CMK (cell line): ENCODE data around the gene TASP1.
A peak's percentile ranks its signal among the peaks of the same experiment; 100 is the strongest.
"Not testable (repeated sequence)": the region's sequence is repeated elsewhere in the genome, so short reads cannot be mapped to it uniquely, and the experiment has no call there.

ENCODE experiments used
- DNase-seq: peaks from one replicate; pipeline ENCODE4 v3.0.0-alpha.2; 2010; ENCODE audit warnings: low read depth

TASP1 gene

DNA sequence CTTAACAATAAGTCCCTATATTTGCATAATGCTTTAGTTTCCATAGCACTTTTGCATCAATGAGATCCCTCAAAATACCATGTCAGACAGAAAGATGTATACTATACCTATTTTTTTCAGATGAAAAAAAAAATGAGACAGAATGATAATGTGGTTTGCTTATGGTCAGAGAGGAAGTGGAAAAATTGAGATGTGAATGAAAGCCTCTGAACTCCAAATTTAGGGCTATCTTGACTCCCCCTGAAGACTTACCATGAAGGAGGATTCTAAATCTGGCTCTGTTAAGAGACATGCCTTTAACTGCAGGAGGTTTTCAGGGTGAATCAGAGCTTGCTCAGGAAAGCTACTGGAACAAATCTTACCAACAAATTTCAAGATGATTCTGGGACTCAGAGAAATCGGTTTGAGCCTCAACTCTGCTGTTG lies 241.4 kb downstream of the TASP1 start:
- no peak for DNase-seq

- DNase-seq: no peak
Measured at GRCh38 chr20:13396826-13397225, 241.9 kb downstream of the TASP1 start.

- DNase-seq: no peak
Measured at GRCh38 chr20:13396022-13396421, 242.7 kb downstream of the TASP1 start.

- DNase-seq: no peak
Measured at GRCh38 chr20:13395232-13395631, 243.5 kb downstream of the TASP1 start.

DNA sequence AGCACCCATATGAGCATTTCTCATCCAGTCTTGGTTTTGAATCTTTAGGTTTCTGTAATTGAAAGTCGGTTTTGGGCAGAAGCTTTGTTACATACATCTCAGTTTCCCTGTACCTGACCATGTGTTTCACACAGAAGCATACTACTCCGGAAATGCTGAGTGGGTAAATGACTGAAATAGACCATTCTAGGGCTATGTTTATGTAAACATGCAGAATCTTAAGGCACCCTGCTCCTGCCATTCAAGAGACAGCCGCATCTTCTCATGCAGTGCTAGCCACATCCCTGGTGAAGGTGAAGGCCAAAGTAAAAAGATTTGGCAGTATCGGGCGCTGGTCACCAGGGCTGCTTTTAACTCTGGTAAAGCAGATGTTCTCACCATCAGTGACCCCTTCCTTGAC lies 246.3 kb downstream of the TASP1 start:
- no peak for DNase-seq

- no peak for DNase-seq
Measured at GRCh38 chr20:13389115-13389514, 249.6 kb downstream of the TASP1 start.

- DNase-seq: no peak
Measured at GRCh38 chr20:13384132-13384531, 254.6 kb downstream of the TASP1 start.

DNA sequence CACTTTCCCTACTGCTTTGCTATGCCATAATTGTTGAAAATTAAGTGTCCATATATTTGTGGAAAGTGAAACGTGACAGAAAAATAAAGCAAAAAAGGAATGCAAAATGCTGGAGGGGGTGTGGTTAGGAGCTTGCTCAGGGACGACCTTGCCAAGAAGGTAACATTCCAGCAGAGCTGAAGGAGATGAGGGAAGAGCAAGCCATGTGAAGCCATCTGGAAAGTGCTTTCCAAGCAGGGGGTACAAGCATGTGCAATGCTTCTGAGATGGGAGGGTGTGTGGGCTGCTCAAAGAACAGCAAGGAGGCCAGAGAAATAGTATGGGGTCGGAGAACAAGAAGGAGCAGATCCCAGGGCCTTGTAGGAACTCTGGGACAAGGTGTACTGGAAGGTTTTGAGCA lies 255.9 kb downstream of the TASP1 start:
- DNase-seq: no peak

DNA sequence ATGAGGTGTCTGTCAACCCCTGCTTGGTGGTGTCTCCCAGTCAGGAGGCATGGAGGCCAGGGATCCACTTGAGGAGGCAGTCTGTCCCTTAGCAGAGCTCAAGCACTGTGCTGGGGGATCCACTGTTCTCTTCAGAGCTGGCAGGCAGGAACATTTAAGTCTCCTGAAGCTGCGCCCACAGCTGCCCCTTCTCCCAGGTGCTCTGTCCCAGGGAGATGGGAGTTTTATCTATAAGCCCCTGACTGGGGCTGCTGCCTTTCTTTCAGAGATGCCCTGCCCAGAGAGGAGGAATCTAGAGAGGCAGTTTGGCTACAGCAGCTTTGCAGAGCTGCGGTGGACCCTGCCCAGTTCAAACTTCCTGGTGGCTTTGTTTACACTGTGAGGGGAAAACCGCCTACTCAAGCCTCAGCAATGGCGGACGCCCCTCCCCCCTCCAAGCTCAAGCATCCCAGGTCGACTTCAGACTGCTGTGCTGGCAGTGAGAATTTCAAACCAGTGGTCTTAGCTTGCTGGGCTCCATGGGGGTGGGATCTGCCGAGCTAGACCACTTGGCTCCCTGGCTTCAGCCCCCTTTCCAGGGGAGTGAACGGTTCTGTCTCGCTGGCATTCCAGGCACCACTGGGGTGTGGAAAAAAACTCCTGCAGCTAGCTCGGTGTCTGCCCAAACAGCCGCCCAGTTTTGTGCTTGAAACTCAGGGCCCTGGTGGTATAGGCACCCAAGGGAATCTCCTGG lies 258.1 kb downstream of the TASP1 start:
- not testable (repeated sequence) for DNase-seq

DNA sequence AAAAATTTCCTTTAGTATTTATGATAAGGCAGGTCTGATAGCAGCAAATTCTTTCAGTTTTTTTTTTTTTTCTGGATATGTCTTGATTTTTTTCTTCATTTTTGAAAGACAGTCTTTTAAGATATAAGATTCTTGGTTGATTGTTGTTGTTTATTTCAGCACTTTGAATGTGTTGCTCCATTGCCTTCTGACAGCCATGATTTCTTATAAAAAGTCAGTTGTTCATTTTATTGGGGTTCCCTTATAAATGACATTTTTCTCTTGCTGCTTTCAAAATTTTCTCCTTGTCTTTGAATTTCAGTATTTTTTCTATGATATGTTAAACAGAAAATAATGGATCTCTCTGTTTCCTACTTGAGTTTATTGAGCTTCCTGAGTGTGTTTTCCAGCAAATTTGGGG lies 265.3 kb downstream of the TASP1 start:
- DNase-seq: no peak

DNA sequence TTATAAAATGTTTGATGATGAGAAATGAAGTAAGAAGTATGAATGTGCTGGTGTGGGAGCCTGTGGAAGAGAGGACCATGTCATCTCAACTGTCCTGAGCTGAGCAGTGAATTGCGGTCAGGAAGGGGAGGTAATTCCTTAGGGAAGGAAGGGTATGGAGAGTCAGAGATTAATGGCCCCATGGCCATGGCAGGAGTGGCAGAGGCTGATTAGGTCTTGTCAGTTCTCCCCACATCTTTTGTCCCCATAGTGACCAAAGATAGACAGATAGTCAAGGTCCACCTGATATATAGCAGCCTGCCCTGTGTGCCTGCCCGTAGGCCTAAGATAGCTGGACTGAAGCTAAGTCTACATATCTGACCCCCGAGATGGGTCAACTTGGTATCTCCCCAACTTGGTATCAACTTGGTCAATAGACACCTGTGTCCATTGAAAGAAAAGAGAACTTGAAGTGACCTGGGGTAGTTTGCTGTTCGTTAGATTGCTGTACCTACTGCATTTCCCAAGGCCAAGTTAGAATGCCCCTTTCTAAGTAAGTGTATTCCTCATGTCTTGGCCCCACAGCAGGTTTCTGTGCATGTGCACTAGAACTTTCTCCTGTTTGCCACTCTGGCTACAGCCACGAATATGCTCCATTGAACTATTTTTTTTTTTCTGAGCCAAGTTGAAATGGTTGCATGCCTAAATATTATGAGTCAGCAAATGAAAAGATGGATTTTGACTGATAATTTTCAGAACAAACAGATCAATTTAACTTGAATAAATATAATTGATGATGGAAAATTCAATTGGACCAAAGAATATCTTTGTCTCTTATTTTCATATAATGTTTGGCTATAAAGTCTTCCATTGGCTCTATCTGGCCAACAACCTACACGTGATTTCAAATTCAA lies 274.2 kb downstream of the TASP1 start:
- DNase-seq: peak; percentile 83

GRCh38 chr20:13363473-13363872 lies 275.3 kb downstream of the TASP1 start:
- DNase-seq: no peak

DNA sequence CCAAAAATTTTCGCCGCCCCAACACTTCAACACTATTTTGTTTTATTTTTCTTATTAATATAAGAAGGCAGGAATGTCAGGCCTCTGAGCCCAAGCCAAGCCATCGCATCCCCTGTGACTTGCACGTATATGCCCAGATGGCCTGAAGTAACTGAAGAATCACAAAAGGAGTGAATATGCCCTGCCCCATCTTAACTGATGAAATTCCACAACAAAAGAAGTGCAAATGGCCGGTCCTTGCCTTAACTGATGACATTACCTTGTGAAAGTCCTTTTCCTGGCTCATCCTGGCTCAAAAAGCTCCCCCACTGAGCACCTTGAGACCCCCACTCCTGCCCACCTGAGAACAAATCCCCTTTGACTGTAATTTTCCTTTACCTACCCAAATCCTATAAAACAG lies 276.6 kb downstream of the TASP1 start:
- not testable (repeated sequence) for DNase-seq

DNA sequence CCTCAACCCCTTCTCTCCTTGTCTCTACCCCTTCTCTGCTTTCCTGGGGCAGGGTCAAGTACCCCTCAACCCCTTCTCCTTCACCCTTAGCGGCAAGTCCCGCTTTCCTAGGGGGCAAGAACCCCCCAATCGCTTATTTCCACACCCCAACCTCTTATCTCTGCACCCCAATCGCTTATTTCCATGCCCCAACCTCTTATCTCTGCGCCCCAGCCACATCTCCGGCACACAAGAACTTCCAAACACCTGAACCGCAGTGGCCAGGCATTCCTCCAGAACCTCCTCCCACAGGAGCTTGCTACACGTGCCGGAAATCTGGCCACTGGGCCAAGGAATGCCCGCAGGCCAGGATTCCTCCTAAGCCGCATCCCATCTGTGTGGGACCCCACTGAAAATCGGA lies 279.8 kb downstream of the TASP1 start:
- not testable (repeated sequence) for DNase-seq

- DNase-seq: not testable (repeated sequence)
Measured at GRCh38 chr20:13357782-13358181, 280.9 kb downstream of the TASP1 start.

- no peak for DNase-seq
Measured at GRCh38 chr20:13356591-13356990, 282.1 kb downstream of the TASP1 start.

- DNase-seq: no peak
Measured at GRCh38 chr20:13355941-13356486, 282.7 kb downstream of the TASP1 start.

GRCh38 chr20:13355411-13355810 lies 283.3 kb downstream of the TASP1 start:
- no peak for DNase-seq

GRCh38 chr20:13353261-13353945 lies 285.3 kb downstream of the TASP1 start:
- DNase-seq: no peak

- no peak for DNase-seq
Measured at GRCh38 chr20:13349235-13349604, 289.5 kb downstream of the TASP1 start.

DNA sequence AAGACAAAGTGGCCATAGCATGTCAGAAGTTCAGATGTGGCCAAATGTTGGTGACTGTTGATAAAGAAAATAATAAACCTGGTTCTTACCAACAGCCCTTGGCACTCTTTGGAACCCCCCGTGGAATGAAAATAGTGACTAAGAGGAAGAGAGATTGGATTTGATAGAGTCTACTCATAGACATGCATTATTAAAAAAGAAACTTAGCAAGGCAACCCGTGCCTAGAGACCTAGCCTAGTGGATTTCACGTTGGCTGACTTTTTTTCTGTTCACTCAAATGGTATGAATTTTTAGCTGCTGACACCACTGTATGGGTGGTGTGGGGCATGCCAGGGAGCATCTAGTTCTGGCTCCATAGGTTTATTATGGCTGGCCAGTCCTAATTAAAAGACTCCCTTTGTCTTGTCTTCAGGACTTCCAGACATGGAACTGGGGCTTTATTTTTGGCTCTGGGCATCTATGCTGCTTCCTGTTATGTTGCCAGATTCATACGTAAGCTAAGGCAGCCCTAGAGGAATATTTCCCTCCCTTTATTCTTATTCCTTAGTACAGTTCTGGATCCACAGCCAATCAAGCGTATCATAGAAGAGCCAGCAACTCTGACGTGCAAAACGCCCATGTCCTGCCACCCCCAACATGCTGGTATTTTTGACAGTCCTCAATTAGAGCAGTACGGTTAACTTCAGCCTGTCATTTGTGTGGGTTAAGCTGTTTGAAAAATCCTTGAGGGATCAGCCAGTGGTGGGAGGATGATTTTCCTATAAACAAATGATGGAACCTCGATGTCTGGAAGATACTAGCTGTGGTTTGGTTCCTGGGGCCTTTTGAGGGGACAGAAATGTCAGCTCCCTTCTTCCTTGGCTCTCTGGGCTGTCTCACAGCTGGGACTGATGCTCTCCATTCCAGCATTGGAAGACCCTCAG lies 290.2 kb downstream of the TASP1 start:
- no peak for DNase-seq
